Esophagus (tissue), 2 donors: ENCODE data around the gene PNCK. TPM values are rescaled to one million over a fixed set of nuclear protein-coding genes. Genes with fewer than 3 reads are reported as not detected.
"Not testable (repeated sequence)": the region's sequence is repeated elsewhere in the genome, so short reads cannot be mapped to it uniquely, and the experiment has no call there.

Experiments
- H3K27ac ChIP-seq, 2 donors: one replicate each; pipeline ENCODE4 v1.5.1; 2013; ENCODE audit warnings: low read depth in 2 of 2, mild to moderate bottlenecking in 2 of 2, inconsistent platforms in 1 of 2, low read length in 1 of 2, moderate library complexity in 1 of 2
- H3K27me3 ChIP-seq, 2 donors: one replicate each; pipeline ENCODE4 v1.6.1; 2013; ENCODE audit warnings: low read length in 2 of 2, control low read depth in 1 of 2, mild to moderate bottlenecking in 1 of 2; ENCODE audit not compliant: insufficient read depth in 2 of 2, control insufficient read depth in 1 of 2
- H3K36me3 ChIP-seq, 2 donors: one replicate each; pipeline ENCODE4 v1.6.1; 2013; ENCODE audit warnings: low read length in 1 of 2; ENCODE audit not compliant: control insufficient read depth in 2 of 2, insufficient read depth in 2 of 2
- H3K4me1 ChIP-seq, 2 donors: one replicate each; pipeline ENCODE4 v1.6.1; 2013; ENCODE audit warnings: low read length in 1 of 2; ENCODE audit not compliant: control insufficient read depth in 2 of 2, insufficient read depth in 2 of 2
- H3K4me3 ChIP-seq, 2 donors: one replicate each; pipeline ENCODE4 v1.5.1; 2013; ENCODE audit warnings: low read length in 2 of 2, mild to moderate bottlenecking in 2 of 2, low read depth in 1 of 2, moderate library complexity in 1 of 2
- H3K9me3 ChIP-seq, 2 donors: one replicate each; pipeline ENCODE4 v1.6.1; 2013; ENCODE audit warnings: mild to moderate bottlenecking in 2 of 2, low read depth in 1 of 2, low read length in 1 of 2, moderate library complexity in 1 of 2; ENCODE audit not compliant: control insufficient read depth in 2 of 2, insufficient read depth in 1 of 2
- WGBS, 2 donors: extraction: QIAGEN DNeasy Blood & Tissue Kit; methylation state at CpG; one replicate each; pipeline ENCODE4 v1.1.7; 2013; 5-methylcytosine and 5-hydroxymethylcytosine counted together
- polyA plus RNA-seq, 2 donors: library from polyadenylated mRNA; stranded (reverse); fragments of 200-250 nt; gene quantifications; one replicate each; pipeline ENCODE4 v1.2.3, GENCODE V29; 2013
- donor health status: healthy with polysubstance abuse.
- donor health status: Bipolar disorder and iron deficiency.

PNCK gene
- polyA plus RNA-seq, 2 donors: 5.0 to 6.4 TPM

DNA sequence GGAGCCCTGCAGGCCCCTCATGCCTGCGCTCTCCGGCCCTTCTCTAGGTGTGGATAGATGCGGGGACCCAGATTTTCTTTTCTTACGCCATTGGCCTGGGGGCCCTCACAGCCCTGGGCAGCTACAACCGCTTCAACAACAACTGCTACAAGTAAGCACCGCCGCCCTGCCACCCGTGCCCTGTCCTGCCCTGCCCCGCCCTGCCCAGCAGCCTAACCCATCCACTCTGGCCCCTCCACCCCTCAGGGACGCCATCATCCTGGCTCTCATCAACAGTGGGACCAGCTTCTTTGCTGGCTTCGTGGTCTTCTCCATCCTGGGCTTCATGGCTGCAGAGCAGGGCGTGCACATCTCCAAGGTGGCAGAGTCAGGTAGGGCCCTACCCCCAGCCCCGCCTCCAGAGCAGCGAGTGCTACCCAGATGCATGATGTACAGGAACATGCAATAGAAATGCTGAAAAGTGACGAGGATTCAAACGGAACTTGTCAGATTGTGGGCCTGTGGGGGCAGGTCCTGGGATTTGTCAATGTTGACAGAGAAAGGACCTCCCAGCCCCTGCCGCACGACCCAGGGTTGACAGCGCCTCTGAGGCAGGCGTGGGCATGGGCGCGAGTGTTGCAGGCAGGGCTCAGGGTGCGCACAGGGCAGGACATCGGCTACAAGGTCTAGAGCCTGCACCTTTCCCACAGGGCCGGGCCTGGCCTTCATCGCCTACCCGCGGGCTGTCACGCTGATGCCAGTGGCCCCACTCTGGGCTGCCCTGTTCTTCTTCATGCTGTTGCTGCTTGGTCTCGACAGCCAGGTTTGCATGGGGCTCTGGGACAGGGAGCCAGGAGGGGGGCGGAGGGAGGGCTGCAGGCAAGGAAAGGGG, 19.8 kb upstream of the PNCK start:
- peak overlapping the region in 1 of 2 donors; percentile 24 for H3K27ac ChIP-seq
- no peaks in the 10 kb centered on the region for H3K9me3 ChIP-seq
- no peak overlapping the region for H3K4me3 ChIP-seq
- H3K4me1 ChIP-seq: peaks cover 0 to 6% of the 10 kb centered on the region in 2 donors
- 53 to 74% methylated on average over 22 to 31 of the region's 31 CpGs for WGBS, 2 donors
- peaks cover 0 to 5% of the 10 kb centered on the region in 2 donors for H3K36me3 ChIP-seq
- H3K27me3 ChIP-seq: no peaks in the 10 kb centered on the region

DNA sequence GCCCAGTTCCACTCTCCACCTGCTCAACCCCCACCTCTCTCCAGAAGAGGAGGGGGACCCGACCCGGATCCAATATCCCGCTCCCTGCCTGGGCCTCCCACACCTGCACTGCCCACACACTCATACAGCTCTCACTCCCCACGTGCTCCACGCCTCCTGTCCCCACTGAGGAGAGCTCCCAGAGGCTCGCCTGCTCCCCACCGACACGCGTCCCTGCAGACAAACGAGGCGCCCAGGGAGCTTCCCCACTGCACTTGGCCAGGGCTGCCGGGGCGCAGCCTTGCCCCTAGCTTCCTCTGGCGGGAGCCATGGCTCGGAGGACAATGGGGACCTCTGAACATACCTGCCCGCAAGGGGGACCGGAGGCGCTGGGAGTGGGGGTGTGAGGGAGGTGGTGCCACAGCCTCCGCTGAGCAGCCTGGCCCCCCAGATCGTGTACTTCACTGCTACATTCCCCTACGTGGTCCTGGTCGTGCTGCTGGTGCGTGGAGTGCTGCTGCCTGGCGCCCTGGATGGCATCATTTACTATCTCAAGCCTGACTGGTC, 19.1 kb upstream of the PNCK start:
- H3K4me1 ChIP-seq: peaks cover 0 to 6% of the 10 kb centered on the region in 2 donors
- peaks cover 0 to 3% of the 10 kb centered on the region in 2 donors for H3K36me3 ChIP-seq
- no peak overlapping the region for H3K4me3 ChIP-seq
- H3K9me3 ChIP-seq: no peaks in the 10 kb centered on the region
- H3K27ac ChIP-seq: no peak overlapping the region
- H3K27me3 ChIP-seq: no peaks in the 10 kb centered on the region
- WGBS, 2 donors: 52 to 67% methylated on average over 23 to 24 of the region's 24 CpGs

DNA sequence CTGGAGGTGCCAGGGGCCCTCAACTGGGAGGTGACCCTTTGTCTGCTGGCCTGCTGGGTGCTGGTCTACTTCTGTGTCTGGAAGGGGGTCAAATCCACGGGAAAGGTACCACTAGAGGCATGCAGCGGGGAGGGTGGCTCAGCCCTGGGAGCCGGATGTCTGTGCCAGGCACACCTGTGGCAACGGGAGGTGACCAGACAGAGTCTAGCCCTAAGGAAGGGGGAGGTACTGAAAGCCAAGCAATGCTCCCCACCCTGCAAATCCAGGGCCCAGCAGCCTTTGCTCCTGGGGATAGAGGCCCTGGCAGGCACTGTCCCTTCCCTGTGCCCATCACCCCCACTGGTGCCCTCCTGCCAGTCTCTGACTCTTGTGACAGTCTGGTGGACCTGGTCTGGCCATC, 18.4 kb upstream of the PNCK start:
- WGBS, 2 donors: 53 to 55% methylated on average over 4 of the region's 4 CpGs

DNA sequence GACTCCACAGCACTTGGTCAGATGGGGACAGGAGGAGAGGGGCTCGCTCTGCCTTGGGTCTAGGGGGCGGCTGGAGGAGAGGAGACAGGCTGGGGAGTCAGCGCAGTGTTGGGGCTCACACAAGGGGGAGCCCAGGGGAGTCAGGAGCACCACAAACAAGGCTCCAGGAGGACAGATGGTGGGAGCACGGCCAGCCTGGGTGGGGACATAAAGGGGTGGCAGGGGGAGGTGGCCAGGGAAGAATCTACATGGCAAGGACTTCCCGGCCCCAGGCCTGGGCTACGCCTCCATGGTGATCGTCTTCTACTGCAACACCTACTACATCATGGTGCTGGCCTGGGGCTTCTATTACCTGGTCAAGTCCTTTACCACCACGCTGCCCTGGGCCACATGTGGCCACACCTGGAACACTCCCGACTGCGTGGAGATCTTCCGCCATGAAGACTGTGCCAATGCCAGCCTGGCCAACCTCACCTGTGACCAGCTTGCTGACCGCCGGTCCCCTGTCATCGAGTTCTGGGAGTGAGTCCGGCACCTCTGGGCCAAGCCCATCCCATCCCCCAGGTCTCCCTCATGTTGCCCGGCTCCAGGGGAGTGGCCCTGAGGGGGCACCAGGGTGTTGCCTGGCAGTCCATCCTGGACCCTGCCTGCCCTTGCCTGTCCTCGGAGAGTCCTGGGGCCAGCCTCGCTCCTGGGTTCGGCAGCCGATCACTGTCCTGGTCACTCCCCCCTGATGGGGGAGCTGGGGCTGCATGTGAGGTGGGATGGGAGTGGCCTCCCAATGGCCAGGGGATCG, 17.6 kb upstream of the PNCK start:
- WGBS, 2 donors: 68 to 83% methylated on average over 19 to 21 of the region's 21 CpGs
- H3K4me3 ChIP-seq, H3K36me3 ChIP-seq, H3K9me3 ChIP-seq, H3K4me1 ChIP-seq, H3K27me3 ChIP-seq, H3K27ac ChIP-seq: not testable (repeated sequence)

More for the DNA sequence above, 18.4 kb upstream of the PNCK start:
- Histone ChIP-seq H3K27me3 (no peaks in the 10 kb centered on the region), H3K36me3 (peaks cover 0 to 3% of the 10 kb centered on the region in 2 donors), H3K4me1 (peaks cover 0 to 6% of the 10 kb centered on the region in 2 donors), H3K4me3 (no peak overlapping the region), H3K27ac (no peak overlapping the region), H3K9me3 (no peaks in the 10 kb centered on the region)

DNA sequence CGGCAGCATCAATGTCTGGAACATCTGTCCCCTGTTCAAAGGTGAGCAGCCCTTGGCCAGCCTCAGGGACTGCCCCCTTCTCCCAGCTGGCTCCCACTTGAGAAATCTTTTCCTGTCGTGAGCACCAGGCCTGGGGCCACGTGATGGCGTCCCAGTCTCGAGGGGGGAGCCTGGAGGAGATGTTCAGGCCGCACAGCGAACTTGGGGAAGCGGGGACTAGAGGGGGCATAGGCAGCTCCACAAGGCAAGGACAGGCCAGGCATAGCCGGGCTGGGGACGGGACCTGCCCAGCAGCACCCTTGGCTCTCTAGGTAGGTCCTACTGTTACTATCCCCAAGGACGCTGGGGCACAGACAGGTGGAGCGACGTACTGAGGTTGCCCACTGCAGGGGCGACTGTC, 16.9 kb upstream of the PNCK start:
- Histone ChIP-seq H3K9me3 (no peaks in the 10 kb centered on the region), H3K36me3 (peaks cover 0 to 3% of the 10 kb centered on the region in 2 donors), H3K4me1 (peaks cover 0 to 6% of the 10 kb centered on the region in 2 donors), H3K27me3 (no peaks in the 10 kb centered on the region), H3K27ac (no peak overlapping the region), H3K4me3 (peak overlapping the region in 1 of 2 donors; percentile 7)
- 65 to 86% methylated on average over 14 of the region's 14 CpGs for WGBS, 2 donors

DNA sequence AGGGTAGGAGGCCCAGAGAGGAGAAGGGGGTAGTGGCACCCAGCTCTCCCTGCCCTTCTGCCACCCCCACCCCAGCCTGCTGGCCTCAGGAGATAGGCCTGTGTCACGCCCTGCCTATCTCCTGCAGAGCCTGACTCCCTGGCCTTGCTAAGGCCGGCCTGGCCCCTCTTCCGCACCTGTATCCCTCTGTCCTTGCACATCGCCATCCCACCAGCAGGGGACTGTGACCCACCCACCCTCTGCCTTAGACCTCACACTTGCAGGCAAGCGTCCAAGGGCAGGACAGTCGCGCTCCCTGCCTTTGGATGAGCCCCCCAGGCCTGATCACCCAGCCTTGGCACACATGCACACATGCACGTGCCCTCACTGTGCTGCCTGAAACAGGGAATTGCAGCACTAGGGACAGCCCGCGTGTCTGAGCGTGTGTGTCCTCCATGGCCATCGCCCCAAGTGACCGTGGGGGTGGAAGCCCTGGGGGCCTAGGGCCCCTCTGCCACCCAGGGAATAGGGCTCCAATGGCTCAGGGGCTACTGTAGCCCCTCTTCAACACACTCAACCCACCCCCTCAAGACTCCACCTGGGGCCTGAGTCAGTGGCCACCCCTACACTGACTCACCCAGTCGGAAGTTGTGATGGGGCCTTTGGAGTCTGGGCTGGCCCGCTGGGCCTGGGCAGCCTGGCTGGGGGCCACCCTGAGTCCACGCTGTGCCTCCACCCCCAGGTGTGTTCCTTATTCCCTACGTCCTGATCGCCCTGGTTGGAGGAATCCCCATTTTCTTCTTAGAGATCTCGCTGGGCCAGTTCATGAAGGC, 16.2 kb upstream of the PNCK start:
- H3K27me3 ChIP-seq: no peaks in the 10 kb centered on the region
- peak overlapping the region in 1 of 2 donors; percentile 42 for H3K27ac ChIP-seq
- peak overlapping the region; percentile 35 to 42 for H3K4me3 ChIP-seq
- H3K4me1 ChIP-seq: peaks cover 0 to 6% of the 10 kb centered on the region in 2 donors
- peaks cover 0 to under 1% of the 10 kb centered on the region in 2 donors for H3K36me3 ChIP-seq
- H3K9me3 ChIP-seq: no peaks in the 10 kb centered on the region
- WGBS, 2 donors: 48 to 71% methylated on average over 18 to 19 of the region's 19 CpGs

DNA sequence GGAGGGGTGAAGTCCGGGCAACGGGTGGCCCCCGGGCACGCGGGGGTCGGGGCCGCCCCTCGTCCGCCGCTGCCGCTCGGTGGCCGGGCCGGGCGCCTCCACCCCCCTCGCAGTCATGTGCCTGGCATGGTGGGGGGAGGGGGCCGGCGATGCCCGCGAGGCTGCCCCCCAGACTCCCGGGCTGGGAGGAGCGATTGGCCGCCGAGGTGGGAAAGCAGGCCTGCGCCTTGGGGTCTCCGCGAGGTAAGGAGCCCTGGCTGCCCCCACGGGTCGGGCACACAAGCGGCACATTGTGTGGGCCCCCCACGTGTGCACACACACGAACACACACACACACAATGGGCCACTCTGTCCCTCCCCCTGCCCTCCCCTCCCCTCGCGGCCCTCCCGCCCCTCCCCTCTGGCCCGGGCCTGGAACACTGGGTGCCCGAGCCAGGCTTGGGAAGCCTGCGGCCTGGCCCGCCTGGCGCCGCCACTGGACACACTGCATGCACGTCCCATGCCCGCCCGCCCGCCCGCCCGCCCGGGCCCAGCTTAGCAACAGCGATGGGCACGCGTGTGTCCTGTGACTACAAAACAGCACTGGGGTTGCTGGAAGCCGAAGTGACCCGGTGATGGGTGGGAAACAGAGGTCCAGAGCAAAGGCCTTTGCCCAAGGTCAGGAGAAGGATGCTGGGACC, 15.4 kb upstream of the PNCK start:
- H3K4me1 ChIP-seq: peaks cover 0 to 6% of the 10 kb centered on the region in 2 donors
- no peak overlapping the region for H3K27ac ChIP-seq
- WGBS, 2 donors: 13 to 47% methylated on average over 39 to 51 of the region's 53 CpGs
- no peaks in the 10 kb centered on the region for H3K9me3 ChIP-seq
- no peaks in the 10 kb centered on the region for H3K27me3 ChIP-seq
- no peaks in the 10 kb centered on the region for H3K36me3 ChIP-seq
- H3K4me3 ChIP-seq: peak overlapping the region; percentile 42 to 48

DNA sequence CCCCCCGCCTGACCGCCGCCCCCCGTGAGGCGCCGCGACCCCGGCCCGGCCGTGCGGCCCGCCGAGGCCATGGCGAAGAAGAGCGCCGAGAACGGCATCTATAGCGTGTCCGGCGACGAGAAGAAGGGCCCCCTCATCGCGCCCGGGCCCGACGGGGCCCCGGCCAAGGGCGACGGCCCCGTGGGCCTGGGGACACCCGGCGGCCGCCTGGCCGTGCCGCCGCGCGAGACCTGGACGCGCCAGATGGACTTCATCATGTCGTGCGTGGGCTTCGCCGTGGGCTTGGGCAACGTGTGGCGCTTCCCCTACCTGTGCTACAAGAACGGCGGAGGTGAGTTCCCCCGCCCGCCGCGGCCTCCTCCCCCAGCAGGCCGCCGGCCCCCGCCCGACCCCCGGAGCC, 14.9 kb upstream of the PNCK start:
- 3 to 32% methylated on average over 33 to 57 of the region's 57 CpGs for WGBS, 2 donors
- Histone ChIP-seq H3K4me3 (peak overlapping the region; percentile 42 to 54), H3K9me3 (no peaks in the 10 kb centered on the region), H3K4me1 (peaks cover 0 to 6% of the 10 kb centered on the region in 2 donors), H3K27me3 (no peaks in the 10 kb centered on the region), H3K36me3 (no peaks in the 10 kb centered on the region), H3K27ac (peak overlapping the region in 1 of 2 donors; percentile 39)
